Measurements from ENCODE around the gene GRWD1. TPM values are rescaled to one million over a fixed set of nuclear protein-coding genes. Genes with fewer than 3 reads are reported as not detected.

GRWD1 gene
- total and polyA plus RNA-seq, 2 of the 13 experiments (the other 11 are each of a cell fraction or from before 2014, with no cell fraction given), result 10.8 to 46.6 TPM

DNA sequence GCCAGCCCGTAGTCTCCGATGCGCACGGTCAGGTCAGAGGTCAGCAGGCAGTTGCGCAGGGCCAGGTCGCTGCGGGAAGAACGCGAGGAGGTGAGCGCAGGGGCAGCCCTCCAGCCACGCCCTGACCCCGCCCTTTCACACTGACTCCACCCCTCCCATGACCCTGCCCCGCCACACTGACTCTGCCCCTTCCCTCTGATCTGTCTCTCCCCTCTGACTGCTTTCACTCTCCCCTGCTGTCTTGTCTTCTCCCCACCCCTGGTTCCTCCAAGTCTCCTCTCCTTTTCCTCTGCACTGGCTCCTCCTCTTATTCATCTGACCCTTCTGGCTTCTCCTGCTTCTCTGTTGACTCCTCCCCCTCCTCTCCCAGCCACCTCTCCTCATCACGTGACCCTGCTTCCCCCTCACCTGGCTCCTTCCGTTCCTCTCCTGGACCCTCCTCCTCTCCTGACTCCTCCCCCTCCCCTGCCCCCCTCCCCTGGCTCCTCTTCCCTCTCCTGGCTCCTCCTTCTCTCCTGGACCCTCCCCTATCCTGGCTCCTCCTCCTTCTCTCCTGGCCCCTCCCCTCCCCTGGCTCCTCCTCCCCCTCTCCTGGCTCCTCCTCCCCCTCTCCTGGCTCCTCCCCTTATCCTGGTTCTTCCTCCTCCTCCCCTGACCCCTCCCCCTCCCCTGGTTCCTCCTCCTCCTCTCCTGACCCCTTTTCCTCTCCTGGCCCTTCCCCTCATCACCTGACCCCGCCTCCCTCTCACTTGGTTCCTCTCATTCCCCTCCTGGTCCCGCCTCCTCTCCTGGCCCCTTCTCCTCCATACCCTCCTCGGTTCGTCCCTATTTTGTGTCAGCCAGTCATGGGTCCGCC lies 55.9 kb downstream of the GRWD1 start (continued):
- TF ChIP-seq, protein P1, sequence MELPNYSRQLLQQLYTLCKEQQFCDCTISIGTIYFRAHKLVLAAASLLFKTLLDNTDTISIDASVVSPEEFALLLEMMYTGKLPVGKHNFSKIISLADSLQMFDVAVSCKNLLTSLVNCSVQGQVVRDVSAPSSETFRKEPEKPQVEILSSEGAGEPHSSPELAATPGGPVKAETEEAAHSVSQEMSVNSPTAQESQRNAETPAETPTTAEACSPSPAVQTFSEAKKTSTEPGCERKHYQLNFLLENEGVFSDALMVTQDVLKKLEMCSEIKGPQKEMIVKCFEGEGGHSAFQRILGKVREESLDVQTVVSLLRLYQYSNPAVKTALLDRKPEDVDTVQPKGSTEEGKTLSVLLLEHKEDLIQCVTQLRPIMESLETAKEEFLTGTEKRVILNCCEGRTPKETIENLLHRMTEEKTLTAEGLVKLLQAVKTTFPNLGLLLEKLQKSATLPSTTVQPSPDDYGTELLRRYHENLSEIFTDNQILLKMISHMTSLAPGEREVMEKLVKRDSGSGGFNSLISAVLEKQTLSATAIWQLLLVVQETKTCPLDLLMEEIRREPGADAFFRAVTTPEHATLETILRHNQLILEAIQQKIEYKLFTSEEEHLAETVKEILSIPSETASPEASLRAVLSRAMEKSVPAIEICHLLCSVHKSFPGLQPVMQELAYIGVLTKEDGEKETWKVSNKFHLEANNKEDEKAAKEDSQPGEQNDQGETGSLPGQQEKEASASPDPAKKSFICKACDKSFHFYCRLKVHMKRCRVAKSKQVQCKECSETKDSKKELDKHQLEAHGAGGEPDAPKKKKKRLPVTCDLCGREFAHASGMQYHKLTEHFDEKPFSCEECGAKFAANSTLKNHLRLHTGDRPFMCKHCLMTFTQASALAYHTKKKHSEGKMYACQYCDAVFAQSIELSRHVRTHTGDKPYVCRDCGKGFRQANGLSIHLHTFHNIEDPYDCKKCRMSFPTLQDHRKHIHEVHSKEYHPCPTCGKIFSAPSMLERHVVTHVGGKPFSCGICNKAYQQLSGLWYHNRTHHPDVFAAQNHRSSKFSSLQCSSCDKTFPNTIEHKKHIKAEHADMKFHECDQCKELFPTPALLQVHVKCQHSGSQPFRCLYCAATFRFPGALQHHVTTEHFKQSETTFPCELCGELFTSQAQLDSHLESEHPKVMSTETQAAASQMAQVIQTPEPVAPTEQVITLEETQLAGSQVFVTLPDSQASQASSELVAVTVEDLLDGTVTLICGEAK (IDR thresholded peaks at IDR 0.05), result no peak
- TF ChIP-seq, protein P1 (CRISPR knock-in tag; IDR thresholded peaks at IDR 0.05), result no peak
- TF ChIP-seq, protein P2, sequence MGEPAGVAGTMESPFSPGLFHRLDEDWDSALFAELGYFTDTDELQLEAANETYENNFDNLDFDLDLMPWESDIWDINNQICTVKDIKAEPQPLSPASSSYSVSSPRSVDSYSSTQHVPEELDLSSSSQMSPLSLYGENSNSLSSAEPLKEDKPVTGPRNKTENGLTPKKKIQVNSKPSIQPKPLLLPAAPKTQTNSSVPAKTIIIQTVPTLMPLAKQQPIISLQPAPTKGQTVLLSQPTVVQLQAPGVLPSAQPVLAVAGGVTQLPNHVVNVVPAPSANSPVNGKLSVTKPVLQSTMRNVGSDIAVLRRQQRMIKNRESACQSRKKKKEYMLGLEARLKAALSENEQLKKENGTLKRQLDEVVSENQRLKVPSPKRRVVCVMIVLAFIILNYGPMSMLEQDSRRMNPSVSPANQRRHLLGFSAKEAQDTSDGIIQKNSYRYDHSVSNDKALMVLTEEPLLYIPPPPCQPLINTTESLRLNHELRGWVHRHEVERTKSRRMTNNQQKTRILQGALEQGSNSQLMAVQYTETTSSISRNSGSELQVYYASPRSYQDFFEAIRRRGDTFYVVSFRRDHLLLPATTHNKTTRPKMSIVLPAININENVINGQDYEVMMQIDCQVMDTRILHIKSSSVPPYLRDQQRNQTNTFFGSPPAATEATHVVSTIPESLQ (CRISPR knock-in tag; conservative IDR thresholded peaks at IDR 0.05), result no peak
- TF ChIP-seq TEAD3 (CRISPR knock-in tag; optimal IDR thresholded peaks at IDR 0.05; ENCODE audit: borderline replicate concordance) (peak; percentile 26), ATF7-NPFF (CRISPR knock-in tag; IDR thresholded peaks at IDR 0.05; ENCODE audit: low read depth) (no peak), ZNF766 (CRISPR knock-in tag; IDR thresholded peaks at IDR 0.05; ENCODE audit: borderline replicate concordance) (no peak), ZNF296 (CRISPR knock-in tag; conservative IDR thresholded peaks at IDR 0.05) (no peak), NR3C1 (CRISPR knock-in tag; IDR thresholded peaks at IDR 0.05) (no peak), HOXA3 (CRISPR knock-in tag; IDR thresholded peaks at IDR 0.05) (peak; percentile 17; the same call in 1 of the 2 replicates)
- TF ChIP-seq, protein P3, sequence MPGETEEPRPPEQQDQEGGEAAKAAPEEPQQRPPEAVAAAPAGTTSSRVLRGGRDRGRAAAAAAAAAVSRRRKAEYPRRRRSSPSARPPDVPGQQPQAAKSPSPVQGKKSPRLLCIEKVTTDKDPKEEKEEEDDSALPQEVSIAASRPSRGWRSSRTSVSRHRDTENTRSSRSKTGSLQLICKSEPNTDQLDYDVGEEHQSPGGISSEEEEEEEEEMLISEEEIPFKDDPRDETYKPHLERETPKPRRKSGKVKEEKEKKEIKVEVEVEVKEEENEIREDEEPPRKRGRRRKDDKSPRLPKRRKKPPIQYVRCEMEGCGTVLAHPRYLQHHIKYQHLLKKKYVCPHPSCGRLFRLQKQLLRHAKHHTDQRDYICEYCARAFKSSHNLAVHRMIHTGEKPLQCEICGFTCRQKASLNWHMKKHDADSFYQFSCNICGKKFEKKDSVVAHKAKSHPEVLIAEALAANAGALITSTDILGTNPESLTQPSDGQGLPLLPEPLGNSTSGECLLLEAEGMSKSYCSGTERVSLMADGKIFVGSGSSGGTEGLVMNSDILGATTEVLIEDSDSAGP (CRISPR knock-in tag; IDR thresholded peaks at IDR 0.05; ENCODE audit: borderline replicate concordance), result peak; percentile 4; the same call in 1 of the 2 replicates
- TF ChIP-seq, protein P4, sequence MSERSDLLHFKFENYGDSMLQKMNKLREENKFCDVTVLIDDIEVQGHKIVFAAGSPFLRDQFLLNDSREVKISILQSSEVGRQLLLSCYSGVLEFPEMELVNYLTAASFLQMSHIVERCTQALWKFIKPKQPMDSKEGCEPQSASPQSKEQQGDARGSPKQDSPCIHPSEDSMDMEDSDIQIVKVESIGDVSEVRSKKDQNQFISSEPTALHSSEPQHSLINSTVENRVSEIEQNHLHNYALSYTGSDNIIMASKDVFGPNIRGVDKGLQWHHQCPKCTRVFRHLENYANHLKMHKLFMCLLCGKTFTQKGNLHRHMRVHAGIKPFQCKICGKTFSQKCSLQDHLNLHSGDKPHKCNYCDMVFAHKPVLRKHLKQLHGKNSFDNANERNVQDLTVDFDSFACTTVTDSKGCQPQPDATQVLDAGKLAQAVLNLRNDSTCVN (CRISPR knock-in tag; IDR thresholded peaks at IDR 0.05; ENCODE audit: borderline replicate concordance), result peak; percentile 45; the same call in 1 of the 2 replicates

Data from HepG2 (cell line).